CMK (cell line): ENCODE data around the gene MECR.
"Not testable (repeated sequence)": the region's sequence is repeated elsewhere in the genome, so short reads cannot be mapped to it uniquely, and the experiment has no call there.

Source experiments
- DNase-seq: peaks from one replicate; pipeline ENCODE4 v3.0.0-alpha.2; 2010; ENCODE audit warnings: low read depth

MECR gene

DNA sequence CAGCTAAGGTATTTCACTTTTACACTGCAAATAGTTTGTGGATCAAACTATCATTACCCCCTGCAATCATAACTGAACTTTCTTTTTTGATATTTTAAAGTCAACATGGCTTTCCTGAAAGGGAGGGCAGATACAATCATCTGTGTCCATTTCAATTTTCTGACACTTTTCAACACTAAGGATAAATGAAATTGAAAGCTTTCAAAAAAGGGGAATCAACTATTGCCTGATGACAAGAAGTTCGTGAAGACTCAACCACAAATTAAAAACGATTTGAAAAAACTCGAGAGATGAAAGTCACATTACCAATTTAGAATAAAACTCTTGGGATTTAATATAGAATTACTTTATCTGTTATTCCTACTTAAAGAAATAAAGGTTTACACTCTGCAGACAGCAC, 60.8 kb downstream of the MECR start:
- no peak for DNase-seq

DNA sequence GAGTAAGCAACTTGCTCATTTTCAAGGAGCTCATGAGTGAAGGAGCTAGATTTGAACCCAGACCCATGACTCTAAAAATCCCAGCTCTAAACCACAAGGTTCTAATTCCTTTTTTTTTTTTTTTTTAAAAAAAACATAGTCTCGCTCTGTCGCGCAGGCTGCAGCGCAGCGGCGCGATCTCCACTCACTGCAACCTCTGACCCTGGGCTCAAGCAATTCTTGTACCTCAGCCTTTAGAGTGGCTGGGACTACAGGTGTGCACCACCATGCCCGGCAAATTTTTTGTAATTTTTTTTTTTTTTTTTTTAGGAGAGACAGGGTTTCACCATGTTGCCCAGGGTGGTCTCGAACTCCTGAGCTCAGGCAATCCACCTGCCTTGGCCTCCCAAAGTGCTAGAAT, 62.8 kb downstream of the MECR start:
- no peak for DNase-seq

DNA sequence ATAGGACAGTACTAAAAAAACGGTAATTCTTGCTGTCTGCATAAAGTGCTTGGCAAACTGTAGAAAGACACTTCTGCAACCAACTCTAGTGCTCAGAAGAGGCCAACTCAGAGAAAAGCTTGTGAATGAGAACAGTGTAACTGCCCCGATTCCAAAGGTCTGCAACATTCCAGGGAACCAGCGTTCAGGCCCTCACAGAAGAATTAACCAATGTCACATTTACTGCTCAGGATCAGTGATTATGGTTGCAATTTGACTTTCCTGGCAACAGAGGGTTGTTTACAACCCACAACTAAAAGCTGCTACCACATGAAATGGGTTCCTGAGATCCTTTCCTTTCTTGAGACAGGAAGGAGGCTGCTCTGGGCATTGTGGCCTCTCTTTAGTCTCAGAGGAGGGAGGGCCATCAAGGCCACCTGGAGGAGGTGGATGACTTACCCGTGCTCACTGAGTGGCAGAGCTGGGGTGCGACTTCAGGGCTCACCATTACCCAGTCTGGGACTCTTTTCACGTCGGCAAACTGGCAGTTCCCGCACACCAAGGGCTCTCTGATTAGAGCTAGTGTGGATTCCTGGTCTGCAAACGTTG, 64.3 kb downstream of the MECR start:
- DNase-seq, result no peak

DNA sequence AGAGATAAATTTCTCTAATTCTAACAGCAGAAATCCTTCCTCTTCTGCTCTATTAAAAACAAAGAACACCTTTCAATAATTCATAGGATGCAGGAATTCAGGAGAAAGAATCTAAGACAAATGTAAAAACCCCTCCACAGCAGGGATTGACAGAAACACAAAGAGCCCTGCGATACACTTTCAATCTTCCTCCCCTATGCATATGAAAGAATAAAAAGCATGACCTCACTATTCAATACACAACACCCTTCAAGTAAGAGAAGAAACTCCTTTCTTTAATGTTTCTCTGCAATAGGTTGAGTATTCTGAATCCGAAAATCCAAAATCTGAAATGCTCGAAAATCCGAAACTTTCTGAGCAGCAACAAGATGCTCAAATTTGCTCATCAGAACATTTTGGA, 66.1 kb downstream of the MECR start:
- no peak for DNase-seq

DNA sequence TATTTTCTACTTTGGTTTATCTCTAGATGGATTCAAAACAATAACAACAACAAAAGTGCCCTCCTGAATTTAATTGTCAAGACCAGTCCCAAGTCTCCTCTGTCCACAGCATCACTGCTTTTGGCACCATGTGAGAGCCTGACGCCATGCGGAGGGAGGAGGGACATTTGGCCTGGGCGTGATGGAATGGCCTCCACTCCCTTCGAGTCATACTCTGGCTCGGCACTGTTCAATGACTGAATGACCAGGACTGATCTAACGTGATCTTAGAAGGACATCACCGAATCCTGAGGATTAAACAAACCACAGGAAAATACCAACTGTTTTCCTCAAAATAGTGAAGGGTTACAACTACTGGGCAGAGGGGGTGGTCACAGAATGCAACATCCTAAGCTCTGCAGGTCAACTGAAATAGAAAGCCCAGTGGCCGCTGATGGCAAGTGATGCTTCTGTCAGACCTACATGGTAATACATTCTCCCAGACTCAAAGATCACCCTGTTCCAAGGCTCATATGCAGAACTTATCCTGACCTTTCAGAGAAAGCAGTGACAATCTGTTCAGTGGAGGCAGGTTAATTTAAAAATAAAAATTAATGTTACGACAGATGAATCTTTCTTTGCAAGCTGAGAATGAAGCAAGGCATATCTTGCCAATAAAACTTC, 68.1 kb downstream of the MECR start:
- no peak for DNase-seq

DNA sequence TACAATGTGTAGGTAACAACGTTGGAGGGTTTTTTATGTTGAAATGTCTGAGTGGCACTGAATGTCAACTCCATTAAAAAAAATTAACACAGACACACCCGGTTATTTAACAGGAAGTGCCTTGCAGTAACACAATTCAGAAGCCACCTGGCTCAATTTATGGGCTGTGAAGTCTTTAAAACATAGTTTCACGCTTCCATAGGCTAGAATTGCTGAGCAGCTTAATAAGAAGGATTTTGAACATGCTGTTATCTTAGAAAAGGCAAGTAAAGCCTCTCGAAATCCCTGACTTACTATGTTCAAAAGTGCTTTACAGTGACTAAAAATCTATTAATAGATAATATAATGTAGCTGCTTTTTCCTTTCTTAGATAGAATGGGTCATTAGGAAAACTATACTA, 68.7 kb downstream of the MECR start:
- no peak for DNase-seq

DNA sequence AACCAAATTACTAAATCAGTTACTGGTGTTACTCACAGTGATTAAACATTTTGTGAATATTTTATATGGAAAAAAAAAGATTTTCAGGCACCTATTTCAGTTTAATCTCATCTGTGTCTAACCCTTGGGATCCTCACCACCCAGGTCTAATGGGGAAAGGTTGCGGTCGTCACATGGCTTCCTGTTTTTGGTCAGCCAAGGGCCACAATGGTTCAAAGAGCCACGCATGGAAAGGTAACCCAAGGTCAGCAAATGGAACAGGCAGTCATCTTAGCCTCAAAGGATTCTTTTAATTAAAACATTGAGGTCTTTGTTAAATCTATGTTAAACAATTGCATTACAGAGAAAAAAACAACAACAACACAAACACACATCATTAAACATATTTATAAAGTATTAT, 71.0 kb downstream of the MECR start:
- DNase-seq, result no peak

DNA sequence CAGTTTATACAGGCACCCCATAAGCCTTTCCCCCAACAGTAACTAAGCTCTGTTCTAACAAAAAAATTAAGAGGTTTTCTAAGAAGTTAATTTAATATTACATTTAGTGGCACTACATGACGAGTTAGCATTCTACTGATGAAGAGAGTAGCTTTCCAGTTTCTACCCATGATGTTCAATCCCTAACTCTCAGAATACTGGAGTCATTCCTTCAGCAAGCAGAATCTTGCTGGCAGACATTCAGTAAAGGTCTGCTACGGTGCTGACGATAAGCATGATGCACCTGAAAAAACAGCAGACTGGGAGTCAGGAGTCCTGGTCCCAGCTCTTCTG, 73.5 kb downstream of the MECR start:
- no peak for DNase-seq

DNA sequence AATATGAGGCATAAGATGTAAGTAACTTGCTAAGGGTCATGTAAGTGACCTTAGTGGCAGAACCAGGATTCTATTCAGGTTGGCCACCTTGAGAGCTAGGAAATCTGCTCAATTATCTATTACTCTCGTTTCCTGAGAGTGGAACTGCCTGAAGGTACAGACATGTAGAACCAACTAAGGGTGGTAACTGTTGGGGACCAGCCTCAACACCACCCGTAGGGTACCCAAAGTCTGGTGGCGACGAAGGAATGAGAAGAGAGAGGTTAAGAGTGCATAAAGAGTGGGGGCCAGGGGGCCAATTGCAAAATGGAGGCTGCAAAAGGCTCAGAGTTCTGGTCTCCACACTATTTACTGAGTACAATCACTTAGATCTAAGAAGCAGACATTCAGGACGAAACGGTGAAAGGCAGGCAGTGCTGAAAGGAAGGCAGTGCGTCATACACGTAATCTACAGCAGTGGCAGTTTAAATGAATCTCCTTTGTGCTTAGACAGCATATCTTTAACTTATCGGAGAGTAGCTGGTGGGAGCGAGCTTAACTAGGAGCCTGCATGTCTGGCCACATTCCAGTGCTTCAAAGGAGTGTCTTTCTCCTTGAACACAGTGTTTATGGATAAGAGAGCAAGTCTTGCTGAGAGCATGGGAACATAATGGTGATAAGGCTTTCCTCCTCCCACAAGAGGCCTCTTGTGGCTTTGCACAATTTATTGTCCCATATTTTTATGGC, 74.0 kb downstream of the MECR start:
- DNase-seq, result no peak

DNA sequence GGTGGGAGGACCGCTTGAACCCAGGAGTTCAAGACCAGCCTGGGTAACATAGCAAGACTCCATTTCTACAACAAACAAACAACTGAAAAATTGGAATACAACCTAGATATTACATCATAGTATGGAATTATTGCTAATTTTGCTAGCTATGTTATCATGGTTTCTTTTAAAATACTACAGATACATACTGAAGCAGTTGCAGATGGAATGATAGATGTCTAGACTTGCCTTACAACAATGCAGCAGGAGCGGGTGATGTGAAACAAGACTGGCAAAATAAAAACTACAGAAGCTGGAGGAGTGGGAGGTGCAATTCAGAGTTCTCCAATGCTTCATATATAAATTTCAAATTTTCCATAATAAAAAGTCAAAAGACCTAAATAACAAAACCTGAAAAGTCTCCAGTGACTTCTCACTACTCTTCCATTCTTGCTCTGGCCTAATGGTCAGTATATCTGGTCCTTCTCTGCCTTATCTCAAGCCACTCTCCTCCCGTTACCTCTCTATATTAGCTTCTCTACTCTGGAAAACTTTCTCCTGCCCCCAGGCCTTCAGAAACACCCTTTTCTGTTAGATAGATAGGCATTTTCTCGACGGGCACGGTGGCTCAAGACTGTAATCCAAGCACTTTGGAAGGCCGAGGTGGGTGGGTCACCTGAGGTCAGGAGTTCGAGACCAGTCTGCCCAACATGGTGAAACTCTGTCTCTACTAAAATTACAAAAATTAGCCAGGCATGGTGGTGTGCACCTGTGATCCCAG, 78.5 kb downstream of the MECR start:
- DNase-seq, result no peak

DNA sequence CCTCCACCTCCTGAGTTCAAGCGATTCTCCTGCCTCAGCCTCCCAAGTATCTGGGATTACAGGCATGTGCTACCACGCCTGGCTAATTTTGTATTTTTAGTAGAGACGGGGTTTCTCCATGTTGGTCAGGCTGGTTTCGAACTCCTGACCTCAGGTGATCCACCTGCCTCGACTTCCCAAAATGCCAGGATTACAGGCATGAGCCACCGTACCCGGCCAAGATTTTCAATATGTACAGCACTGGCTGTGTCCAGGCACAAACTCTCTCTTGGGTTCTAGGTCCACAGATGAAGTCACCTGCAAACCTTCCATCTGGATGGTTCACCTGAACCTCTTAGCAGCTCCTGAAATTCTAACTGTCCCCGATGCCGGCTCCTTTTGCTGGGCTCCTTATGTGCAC, 80.4 kb downstream of the MECR start:
- DNase-seq, result not testable (repeated sequence)

DNA sequence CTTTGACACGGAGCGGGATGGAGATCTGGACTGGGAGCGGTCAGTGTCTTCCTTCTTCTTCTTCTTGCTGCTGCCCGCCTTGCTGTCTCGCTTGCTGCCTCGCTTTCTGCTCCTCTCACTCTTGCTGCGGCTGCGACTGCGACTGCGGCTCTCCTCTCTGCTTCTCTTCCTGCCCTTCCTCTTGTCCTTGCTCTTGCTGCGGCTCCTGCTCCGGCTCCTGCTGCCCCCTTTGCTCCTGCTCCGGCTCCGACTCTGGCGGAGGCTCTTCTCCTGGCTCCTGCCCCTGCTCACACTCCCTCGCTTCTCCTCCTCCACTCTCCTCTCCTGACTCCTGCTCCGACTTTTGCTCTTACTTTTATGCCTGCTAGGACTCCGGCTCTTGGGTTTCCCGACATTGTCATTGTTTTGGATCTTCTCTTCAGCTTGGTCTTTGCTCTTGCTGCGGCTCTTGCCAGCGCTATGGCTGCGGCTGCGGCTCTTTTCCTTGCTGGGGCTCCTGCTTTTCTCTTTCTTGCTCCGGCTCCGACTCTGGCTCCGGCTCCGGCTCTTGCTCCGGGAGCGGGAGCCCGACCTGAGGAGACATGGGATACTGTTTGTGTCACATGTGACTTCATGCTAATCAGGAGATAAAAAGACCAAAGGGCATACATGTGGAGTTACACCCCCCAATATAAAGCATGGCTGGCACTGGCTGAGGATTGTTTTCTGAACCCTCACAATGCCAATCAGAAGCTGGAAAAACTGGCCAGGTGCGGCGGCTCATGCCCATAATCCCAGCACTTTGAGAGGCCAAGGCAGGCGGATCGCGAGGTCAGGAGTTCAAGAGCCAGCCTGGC, 81.9 kb downstream of the MECR start:
- no peak for DNase-seq

DNA sequence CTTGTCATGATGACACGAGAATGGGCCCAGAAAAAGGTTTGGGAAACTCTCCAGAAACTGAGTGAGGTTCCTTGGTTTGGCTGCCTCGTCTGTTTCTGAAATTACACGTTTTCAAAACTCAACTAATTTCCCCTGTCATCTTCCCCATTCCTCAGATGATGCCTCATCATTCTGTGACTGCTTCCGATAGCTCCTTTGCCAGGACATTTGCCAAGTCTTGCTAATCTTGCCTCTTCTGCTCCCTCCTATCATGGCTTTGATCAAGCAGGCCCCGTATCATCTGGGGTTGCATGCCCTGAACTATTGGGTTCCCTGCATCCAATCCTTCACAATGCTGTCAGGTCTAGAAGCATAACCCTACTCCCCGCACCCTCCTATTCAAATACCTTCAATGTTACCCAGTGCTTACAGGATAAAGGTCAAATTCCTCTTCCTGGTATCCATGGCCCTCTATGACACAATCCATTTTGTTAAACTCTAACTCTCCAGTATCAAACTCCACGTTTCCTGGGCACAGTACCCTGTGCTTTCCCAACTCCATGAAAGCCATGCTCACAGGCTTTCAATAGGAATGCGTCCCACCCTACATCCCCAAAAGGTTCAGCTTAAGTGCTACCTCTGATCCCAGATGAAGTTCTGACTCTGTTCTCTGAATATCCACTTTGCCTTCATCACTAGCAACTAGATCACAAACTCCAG, 84.8 kb downstream of the MECR start:
- DNase-seq, result no peak

DNA sequence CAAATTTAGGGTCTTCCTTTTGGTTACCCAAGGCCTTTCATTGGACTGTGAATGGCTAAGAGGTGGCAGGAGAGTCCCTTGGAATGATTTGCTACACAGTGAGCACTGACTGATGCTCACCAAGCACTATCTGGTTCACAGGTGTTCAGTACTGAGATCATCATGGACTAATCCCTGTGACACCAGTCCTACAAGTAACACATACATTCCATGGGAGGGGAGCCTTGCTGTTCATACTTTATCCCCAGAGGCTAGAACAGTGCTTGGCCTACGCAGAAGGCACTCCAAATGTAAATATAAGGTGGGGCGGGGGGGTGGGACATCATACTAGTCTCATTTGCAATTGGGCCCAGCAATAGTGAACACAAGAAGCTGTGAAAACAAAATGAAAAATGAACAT, 86.6 kb downstream of the MECR start:
- no peak for DNase-seq

DNA sequence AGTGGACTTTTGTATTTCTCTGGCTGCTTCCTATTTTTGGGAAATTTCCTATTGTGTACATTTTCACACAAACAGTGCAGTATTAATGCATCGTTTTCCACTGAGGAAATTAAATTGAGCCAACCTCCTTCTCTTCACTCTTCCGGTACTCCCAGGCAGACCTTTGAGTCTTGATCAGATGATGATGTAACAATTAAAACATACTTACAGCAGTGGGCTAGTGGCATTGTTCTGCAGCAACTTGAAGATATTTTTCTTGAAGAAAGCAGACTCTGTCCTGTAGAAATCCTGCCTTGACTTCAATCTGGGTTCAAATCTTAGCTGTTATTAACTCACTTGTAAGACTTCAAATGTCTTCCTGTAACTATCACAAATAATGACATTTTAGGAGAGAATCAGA, 88.0 kb downstream of the MECR start:
- DNase-seq, result no peak
